Measurements from ENCODE around the gene ANO9. TPM values are rescaled to one million over a fixed set of nuclear protein-coding genes. Genes with fewer than 3 reads are reported as not detected.

The ANO9 gene
- total RNA-seq, 1 experiment from 2014 or later = 16.6 TPM

DNA sequence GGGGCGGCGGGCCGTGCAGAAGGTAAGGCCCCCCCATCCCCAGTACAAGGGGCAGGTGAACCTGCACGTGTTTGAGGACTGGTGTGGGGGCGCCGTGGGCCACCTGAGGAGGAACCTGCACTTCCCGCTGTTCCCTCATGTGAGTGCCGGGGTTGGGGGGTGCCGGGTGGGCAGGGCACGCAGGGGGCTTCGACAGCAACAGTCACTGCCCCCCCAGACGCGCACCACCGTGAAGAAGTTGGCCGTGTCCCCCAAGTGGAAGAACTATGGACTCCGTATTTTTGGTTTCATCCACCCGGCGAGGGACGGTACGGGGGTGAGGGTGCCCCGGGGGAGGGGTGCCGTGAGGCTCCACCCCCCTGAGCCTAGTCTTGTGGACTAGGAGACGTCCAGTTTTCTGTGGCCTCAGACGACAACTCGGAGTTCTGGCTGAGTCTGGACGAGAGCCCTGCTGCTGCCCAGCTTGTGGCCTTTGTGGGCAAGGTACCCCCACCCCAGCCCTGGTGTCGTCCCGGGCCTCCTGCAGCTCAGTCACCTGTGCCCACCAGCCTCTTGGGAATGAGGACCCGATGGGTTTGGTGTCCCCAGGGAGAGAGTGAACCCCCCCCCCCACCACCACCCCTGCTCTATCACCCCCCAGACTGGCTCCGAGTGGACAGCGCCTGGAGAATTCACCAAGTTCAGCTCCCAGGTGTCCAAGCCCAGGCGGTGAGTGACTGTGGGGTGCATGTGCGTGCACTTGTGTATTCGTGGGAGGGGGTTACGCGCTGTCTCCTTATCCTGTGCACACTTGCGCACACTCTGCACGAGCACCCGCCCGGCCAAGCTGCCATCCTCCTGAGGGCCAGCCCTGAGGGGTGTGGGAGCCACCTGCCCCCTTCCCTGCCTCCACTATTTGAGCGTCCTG is 68.7 kb downstream of the ANO9 start:
- POLR2A ChIA-PET (ENCODE audit: unreplicated experiment) = interaction anchor here (0.5 kb wide), 1 partner anchor 42 kb away, joined by 3 read pairs; the partner anchor contains the start of gene SIGIRR
- DNase-seq = no peak
- H3K36me3 ChIP-seq (ENCODE audit: low read depth, low read length) = no peaks in the 10 kb centered on the region
- peaks cover 6% of the 10 kb centered on the region; the same call in 1 of the 2 replicates for H3K4me1 ChIP-seq (ENCODE audit: insufficient read depth, low read length)
- no peaks in the 10 kb centered on the region for H4K20me1 ChIP-seq (ENCODE audit: low read length)
- no peak overlapping the region for H3K27ac ChIP-seq (ENCODE audit: low read length)
- no peak for TF ChIP-seq EZH2 (IDR thresholded peaks at IDR 0.05; ENCODE audit: low read length, unreplicated experiment)
- TF ChIP-seq, protein P1, sequence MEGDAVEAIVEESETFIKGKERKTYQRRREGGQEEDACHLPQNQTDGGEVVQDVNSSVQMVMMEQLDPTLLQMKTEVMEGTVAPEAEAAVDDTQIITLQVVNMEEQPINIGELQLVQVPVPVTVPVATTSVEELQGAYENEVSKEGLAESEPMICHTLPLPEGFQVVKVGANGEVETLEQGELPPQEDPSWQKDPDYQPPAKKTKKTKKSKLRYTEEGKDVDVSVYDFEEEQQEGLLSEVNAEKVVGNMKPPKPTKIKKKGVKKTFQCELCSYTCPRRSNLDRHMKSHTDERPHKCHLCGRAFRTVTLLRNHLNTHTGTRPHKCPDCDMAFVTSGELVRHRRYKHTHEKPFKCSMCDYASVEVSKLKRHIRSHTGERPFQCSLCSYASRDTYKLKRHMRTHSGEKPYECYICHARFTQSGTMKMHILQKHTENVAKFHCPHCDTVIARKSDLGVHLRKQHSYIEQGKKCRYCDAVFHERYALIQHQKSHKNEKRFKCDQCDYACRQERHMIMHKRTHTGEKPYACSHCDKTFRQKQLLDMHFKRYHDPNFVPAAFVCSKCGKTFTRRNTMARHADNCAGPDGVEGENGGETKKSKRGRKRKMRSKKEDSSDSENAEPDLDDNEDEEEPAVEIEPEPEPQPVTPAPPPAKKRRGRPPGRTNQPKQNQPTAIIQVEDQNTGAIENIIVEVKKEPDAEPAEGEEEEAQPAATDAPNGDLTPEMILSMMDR (conservative IDR thresholded peaks at IDR 0.05; ENCODE audit: low read depth, low read length) = no peak
- no peak for TF ChIP-seq EZH2phosphoT487 (IDR thresholded peaks at IDR 0.05; ENCODE audit: borderline replicate concordance, low read length)
- no peaks in the 10 kb centered on the region for H3K27me3 ChIP-seq (ENCODE audit: low read length)
- ATAC-seq = no peak
- H3F3A ChIP-seq (ENCODE audit: low read length, unreplicated experiment) = no peaks in the 10 kb centered on the region
- no peaks in the 10 kb centered on the region for H3K9me2 ChIP-seq (replicated peaks; ENCODE audit: low read length)
- intact Hi-C loops (cut with micrococcal nuclease) = no loop called here
- no peak overlapping the region for H2AFZ ChIP-seq (ENCODE audit: low read length)
- H3K9ac ChIP-seq (ENCODE audit: low read length) = no peak overlapping the region
- no peaks in the 10 kb centered on the region for H3K9me3 ChIP-seq (ENCODE audit: low read length)
- no peak overlapping the region for H3K4me3 ChIP-seq (ENCODE audit: low read length)
- H3K4me2 ChIP-seq (ENCODE audit: low read length) = no peak overlapping the region
- H3K79me2 ChIP-seq (ENCODE audit: low read length) = peaks cover 10% of the 10 kb centered on the region
- CTCF ChIA-PET = no interaction called here
- no TSS peak for BruUV-seq (replicated peaks)

DNA sequence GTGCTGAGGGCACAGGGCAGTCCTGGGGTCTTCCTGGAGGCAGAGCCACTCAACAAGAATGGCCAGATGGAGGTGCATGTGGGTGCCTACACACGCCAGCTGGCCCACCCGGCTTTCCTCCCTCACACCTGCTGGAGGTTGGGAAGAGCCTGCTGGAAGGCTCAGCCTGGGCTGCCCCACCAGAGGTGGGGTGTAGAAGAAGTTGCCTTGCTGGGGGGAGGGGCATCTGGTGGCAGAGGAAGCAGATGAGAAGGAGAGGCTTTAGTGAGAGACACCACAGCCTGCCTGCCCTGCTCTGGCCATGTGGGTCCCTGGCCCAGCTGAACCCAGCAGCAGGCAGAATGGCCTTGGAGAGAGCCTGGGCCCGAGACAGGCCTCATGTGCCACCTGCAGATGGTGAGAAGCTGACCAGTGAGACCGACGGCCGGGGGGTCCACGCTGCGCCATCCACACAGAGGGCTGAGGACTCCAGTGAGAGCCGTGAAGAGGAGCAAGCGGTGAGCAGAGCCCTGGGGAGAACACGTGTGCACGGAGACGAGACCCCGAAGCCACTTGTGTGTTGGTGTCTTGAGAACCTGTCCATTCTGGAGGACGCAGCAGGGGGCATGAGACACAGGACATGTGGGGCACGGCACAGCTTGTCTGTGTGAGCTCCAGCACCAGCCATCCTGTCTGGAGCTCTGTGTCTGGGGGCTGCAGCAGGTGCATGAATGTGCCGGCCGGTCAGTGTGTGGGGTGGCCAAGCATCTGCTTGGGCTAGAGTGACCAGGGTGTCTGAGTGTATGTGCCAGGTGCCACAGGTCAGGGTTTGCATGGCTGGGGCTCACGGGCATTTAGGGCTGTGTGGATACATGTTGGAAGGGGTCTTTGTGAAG is 69.9 kb downstream of the ANO9 start:
- POLR2A ChIA-PET (ENCODE audit: unreplicated experiment) = no interaction called here
- Histone ChIP-seq H3K9me2 (replicated peaks; ENCODE audit: low read length) (no peaks in the 10 kb centered on the region), H4K20me1 (ENCODE audit: low read length) (no peaks in the 10 kb centered on the region), H3K9ac (ENCODE audit: low read length) (no peak overlapping the region), H3K36me3 (ENCODE audit: low read depth, low read length) (no peaks in the 10 kb centered on the region), H3K79me2 (ENCODE audit: low read length) (peaks cover 10% of the 10 kb centered on the region), H3K27me3 (ENCODE audit: low read length) (no peaks in the 10 kb centered on the region), H3F3A (ENCODE audit: low read length, unreplicated experiment) (no peaks in the 10 kb centered on the region), H3K4me1 (ENCODE audit: insufficient read depth, low read length) (peaks cover 6% of the 10 kb centered on the region; the same call in 1 of the 2 replicates), H3K9me3 (ENCODE audit: low read length) (no peaks in the 10 kb centered on the region), H2AFZ (ENCODE audit: low read length) (no peak overlapping the region), H3K27ac (ENCODE audit: low read length) (no peak overlapping the region), H3K4me3 (ENCODE audit: low read length) (no peak overlapping the region), H3K4me2 (ENCODE audit: low read length) (no peak overlapping the region)
- no TSS peak for BruUV-seq (replicated peaks)
- intact Hi-C loops (cut with micrococcal nuclease) = no loop called here
- TF ChIP-seq EZH2 (IDR thresholded peaks at IDR 0.05; ENCODE audit: low read length, unreplicated experiment) (no peak), EZH2phosphoT487 (IDR thresholded peaks at IDR 0.05; ENCODE audit: borderline replicate concordance, low read length) (no peak)
- no peak for DNase-seq
- ATAC-seq = no peak
- CTCF ChIA-PET = no interaction called here

DNA sequence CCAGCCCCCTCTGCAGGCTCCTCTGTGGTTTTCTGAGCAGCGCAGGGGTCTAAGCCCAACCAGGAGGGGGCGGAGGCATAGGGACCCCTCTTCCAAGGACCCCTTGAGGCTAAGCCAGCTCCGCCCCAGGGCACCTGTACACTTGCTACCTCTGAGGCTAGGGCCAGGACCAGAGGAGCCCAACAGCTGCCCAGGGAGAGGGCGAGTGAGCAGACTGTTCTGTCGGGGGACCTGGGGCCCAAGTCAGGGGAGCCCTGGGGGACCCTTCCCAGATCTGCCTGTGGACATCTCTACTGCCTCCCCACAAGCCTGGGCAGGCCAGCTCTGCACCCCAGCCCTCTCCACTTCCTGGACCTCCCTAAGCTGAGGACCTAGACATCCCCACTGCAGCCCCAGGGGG is 70.8 kb downstream of the ANO9 start:
- Histone ChIP-seq H3K27me3 (ENCODE audit: low read length) (no peaks in the 10 kb centered on the region), H2AFZ (ENCODE audit: low read length) (no peak overlapping the region), H3K9ac (ENCODE audit: low read length) (no peak overlapping the region), H3K4me2 (ENCODE audit: low read length) (peak overlapping the region; percentile 87; the same call in 1 of the 2 replicates), H3K36me3 (ENCODE audit: low read depth, low read length) (no peaks in the 10 kb centered on the region), H3K9me2 (replicated peaks; ENCODE audit: low read length) (no peaks in the 10 kb centered on the region), H3K79me2 (ENCODE audit: low read length) (peaks cover 10% of the 10 kb centered on the region), H3K4me1 (ENCODE audit: insufficient read depth, low read length) (peaks cover 6% of the 10 kb centered on the region; the same call in 1 of the 2 replicates), H4K20me1 (ENCODE audit: low read length) (no peaks in the 10 kb centered on the region), H3K9me3 (ENCODE audit: low read length) (no peaks in the 10 kb centered on the region), H3F3A (ENCODE audit: low read length, unreplicated experiment) (no peaks in the 10 kb centered on the region), H3K27ac (ENCODE audit: low read length) (no peak overlapping the region), H3K4me3 (ENCODE audit: low read length) (no peak overlapping the region)
- intact Hi-C loops (cut with micrococcal nuclease) = no loop called here
- ATAC-seq (no peak), DNase-seq (no peak)
- CTCF ChIA-PET = no interaction called here
- POLR2A ChIA-PET (ENCODE audit: unreplicated experiment) = no interaction called here
- TF ChIP-seq EZH2phosphoT487 (IDR thresholded peaks at IDR 0.05; ENCODE audit: borderline replicate concordance, low read length) (no peak), EZH2 (IDR thresholded peaks at IDR 0.05; ENCODE audit: low read length, unreplicated experiment) (no peak)
- BruUV-seq (replicated peaks) = no TSS peak
